ENCODE measurements around the gene ZSCAN1. TPM values are rescaled to one million over a fixed set of nuclear protein-coding genes. Genes with fewer than 3 reads are reported as not detected.

Gene ZSCAN1
- total RNA-seq, 2 experiments from 2014 or later, result not detected

GRCh38 chr19:58045411-58046050 is 11.7 kb downstream of the ZSCAN1 start:
- Mint-ChIP-seq H3K4me1 (no peaks in the 10 kb centered on the region), H3K4me3 (no peak overlapping the region), H3K36me3 (ENCODE audit: low read depth) (peaks cover 4% of the 10 kb centered on the region), H3K9me3 (peaks cover 50% of the 10 kb centered on the region), H3K27me3 (no peaks in the 10 kb centered on the region), H3K27ac (no peak overlapping the region)
- DNase-seq, result no peak
- ChIA-PET POLR2A (no interaction called here), CTCF (no interaction called here)

- H3K27ac Mint-ChIP-seq, result no peak overlapping the region
- POLR2A ChIA-PET, result no interaction called here
- H3K4me1 Mint-ChIP-seq, result no peaks in the 10 kb centered on the region
- no peak for DNase-seq
- CTCF ChIA-PET, result no interaction called here
- no peak overlapping the region for H3K4me3 Mint-ChIP-seq
- peaks cover 51% of the 10 kb centered on the region for H3K9me3 Mint-ChIP-seq
- H3K36me3 Mint-ChIP-seq (ENCODE audit: low read depth), result peaks cover 10% of the 10 kb centered on the region
- no peaks in the 10 kb centered on the region for H3K27me3 Mint-ChIP-seq
Measured at GRCh38 chr19:58046856-58047255, 13.0 kb downstream of the ZSCAN1 start.

- CTCF ChIA-PET, result no interaction called here
- no peak for DNase-seq
- Mint-ChIP-seq H3K4me1 (no peaks in the 10 kb centered on the region), H3K27ac (no peak overlapping the region), H3K4me3 (no peak overlapping the region), H3K9me3 (peaks cover 53% of the 10 kb centered on the region), H3K27me3 (no peaks in the 10 kb centered on the region), H3K36me3 (ENCODE audit: low read depth) (peaks cover 10% of the 10 kb centered on the region)
- POLR2A ChIA-PET, result no interaction called here
Measured at GRCh38 chr19:58047672-58048071, 13.8 kb downstream of the ZSCAN1 start.

- ChIA-PET POLR2A (no interaction called here), CTCF (no interaction called here)
- Mint-ChIP-seq H3K4me1 (no peaks in the 10 kb centered on the region), H3K27ac (no peak overlapping the region), H3K27me3 (no peaks in the 10 kb centered on the region), H3K9me3 (peaks cover 53% of the 10 kb centered on the region), H3K4me3 (no peak overlapping the region), H3K36me3 (ENCODE audit: low read depth) (peaks cover 15% of the 10 kb centered on the region)
- DNase-seq, result no peak
Measured at GRCh38 chr19:58052256-58052655, 18.4 kb downstream of the ZSCAN1 start.

- ChIA-PET CTCF (no interaction called here), POLR2A (no interaction called here)
- H3K4me1 Mint-ChIP-seq, result no peaks in the 10 kb centered on the region
- peaks cover 15% of the 10 kb centered on the region for H3K36me3 Mint-ChIP-seq (ENCODE audit: low read depth)
- H3K9me3 Mint-ChIP-seq, result peaks cover 51% of the 10 kb centered on the region
- no peak for DNase-seq
- no peak overlapping the region for H3K27ac Mint-ChIP-seq
- H3K4me3 Mint-ChIP-seq, result no peak overlapping the region
- no peaks in the 10 kb centered on the region for H3K27me3 Mint-ChIP-seq
Measured at GRCh38 chr19:58053480-58054156, 19.8 kb downstream of the ZSCAN1 start.

DNA sequence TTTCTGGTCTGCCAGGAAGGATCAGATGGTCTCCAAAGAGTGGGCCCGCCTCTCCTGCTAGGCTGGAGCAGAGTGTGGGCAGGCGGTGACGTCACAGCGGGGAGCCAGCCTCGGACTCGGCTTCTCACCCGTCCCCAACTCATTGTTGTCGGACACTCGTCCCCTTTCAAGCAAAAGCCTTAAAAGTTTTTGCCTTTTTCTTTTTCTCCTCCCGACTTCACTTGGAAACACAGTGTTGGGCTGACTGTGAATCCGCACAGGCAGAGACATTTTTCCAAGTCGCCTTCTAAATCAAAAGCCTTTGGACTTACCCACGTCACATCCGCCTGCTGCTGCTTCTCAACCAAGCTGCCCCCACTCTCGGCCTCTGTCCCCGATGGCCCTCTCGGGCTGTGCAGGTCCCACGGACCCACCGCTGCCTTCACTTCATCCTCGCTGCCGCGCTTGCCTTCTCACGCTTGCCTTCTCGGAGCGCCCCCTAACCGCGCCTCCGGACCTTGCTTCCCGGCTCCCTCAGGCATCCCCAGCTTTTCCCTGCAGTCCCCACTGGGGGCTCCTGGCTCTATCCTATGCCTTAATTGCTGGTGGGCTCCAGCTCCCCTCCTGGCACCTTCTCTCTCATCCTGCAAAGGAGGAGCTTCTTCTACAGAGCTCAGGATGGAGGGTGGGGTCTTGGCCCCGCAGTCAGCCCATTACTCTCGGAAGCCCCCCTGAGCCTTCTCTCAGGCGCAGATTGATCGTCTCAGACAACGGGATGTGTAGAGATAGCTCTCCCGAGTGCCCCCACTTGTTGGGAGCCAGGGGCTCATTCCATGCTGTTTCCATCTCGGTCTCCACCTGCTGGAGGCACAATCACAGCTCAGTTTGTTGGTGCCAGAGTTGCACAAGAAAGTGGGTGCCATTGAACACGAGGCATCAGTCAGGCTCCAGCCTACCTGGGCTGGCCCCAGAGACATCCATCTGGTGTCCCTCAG is 21.4 kb downstream of the ZSCAN1 start:
- CTCF ChIA-PET, result no interaction called here
- Mint-ChIP-seq H3K4me3 (no peak overlapping the region), H3K27ac (no peak overlapping the region), H3K9me3 (peaks cover 46% of the 10 kb centered on the region), H3K27me3 (no peaks in the 10 kb centered on the region), H3K36me3 (ENCODE audit: low read depth) (peaks cover 16% of the 10 kb centered on the region), H3K4me1 (peaks cover 2% of the 10 kb centered on the region)
- POLR2A ChIA-PET, result no interaction called here
- DNase-seq, result no peak

DNA sequence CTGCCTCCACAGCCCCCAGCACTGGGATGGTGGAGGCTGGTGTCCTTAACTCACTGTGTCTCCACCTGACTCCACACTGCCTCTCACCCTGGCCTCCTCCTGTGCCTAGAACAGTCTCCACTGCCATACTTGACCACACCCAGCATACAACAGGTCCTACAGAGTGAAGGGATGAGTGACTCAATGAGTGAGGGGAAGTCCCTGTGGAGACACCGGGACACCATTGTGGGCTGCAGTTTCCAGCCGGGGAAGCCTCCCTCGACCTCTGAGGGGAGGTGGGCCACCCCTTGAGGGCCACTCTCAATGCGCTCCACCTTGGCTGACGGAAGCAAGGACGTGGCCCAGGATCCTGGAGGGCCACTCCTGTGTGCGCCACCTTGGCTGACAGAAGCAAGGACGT is 22.4 kb downstream of the ZSCAN1 start:
- Mint-ChIP-seq H3K27me3 (no peaks in the 10 kb centered on the region), H3K4me1 (peaks cover 2% of the 10 kb centered on the region), H3K27ac (no peak overlapping the region), H3K4me3 (no peak overlapping the region), H3K36me3 (ENCODE audit: low read depth) (peaks cover 12% of the 10 kb centered on the region), H3K9me3 (peaks cover 46% of the 10 kb centered on the region)
- POLR2A ChIA-PET, result no interaction called here
- no peak for DNase-seq
- CTCF ChIA-PET, result no interaction called here

- CTCF ChIA-PET, result interaction anchor here (1.0 kb wide), 1 partner anchor 33 kb away, joined by 3 read pairs; no protein-coding TSS in a partner anchor
- H3K4me3 Mint-ChIP-seq, result no peak overlapping the region
- peaks cover 42% of the 10 kb centered on the region for H3K9me3 Mint-ChIP-seq
- no peaks in the 10 kb centered on the region for H3K27me3 Mint-ChIP-seq
- peaks cover 13% of the 10 kb centered on the region for H3K36me3 Mint-ChIP-seq (ENCODE audit: low read depth)
- DNase-seq, result no peak
- H3K27ac Mint-ChIP-seq, result no peak overlapping the region
- POLR2A ChIA-PET, result no interaction called here
- H3K4me1 Mint-ChIP-seq, result peaks cover 2% of the 10 kb centered on the region
Measured at GRCh38 chr19:58056861-58057260, 23.0 kb downstream of the ZSCAN1 start.

- Mint-ChIP-seq H3K36me3 (ENCODE audit: low read depth) (peaks cover 13% of the 10 kb centered on the region), H3K9me3 (peaks cover 48% of the 10 kb centered on the region), H3K27ac (no peak overlapping the region), H3K27me3 (no peaks in the 10 kb centered on the region), H3K4me3 (no peak overlapping the region), H3K4me1 (peaks cover 2% of the 10 kb centered on the region)
- DNase-seq, result no peak
- ChIA-PET POLR2A (interaction anchor here (1.0 kb wide), 1 partner anchor 125 kb away, joined by 3 read pairs; no protein-coding TSS in a partner anchor), CTCF (interaction anchor here (0.7 kb wide), 1 partner anchor 277 kb away, joined by 3 read pairs; no protein-coding TSS in a partner anchor)
Measured at GRCh38 chr19:58058467-58058866, 24.6 kb downstream of the ZSCAN1 start.

GRCh38 chr19:58059003-58059670 is 25.3 kb downstream of the ZSCAN1 start, which contains the start of gene ZNF135:
TSS of gene ZNF135 (plus strand) at chr19:58059282. CDS start at chr19:58060003, 721 bp downstream.
- ChIA-PET CTCF (interaction anchor here (0.7 kb wide), 1 partner anchor 276 kb away, joined by 3 read pairs; no protein-coding TSS in a partner anchor), POLR2A (interaction anchor here (1.0 kb wide), 1 partner anchor 125 kb away, joined by 3 read pairs; no protein-coding TSS in a partner anchor)
- H3K36me3 Mint-ChIP-seq (ENCODE audit: low read depth), result peaks cover 13% of the 10 kb centered on the region
- peaks cover 52% of the 10 kb centered on the region for H3K9me3 Mint-ChIP-seq
- peak within 1 kb of the TSS; percentile 17 for H3K4me3 Mint-ChIP-seq
- H3K4me1 Mint-ChIP-seq, result peaks cover 2% of the 10 kb centered on the region
- peak within 1 kb of the TSS; percentile 48 for H3K27ac Mint-ChIP-seq
- no peaks in the 10 kb centered on the region for H3K27me3 Mint-ChIP-seq
- DNase-seq, result no peak

- Mint-ChIP-seq H3K9me3 (peaks cover 48% of the 10 kb centered on the region), H3K36me3 (ENCODE audit: low read depth) (peaks cover 13% of the 10 kb centered on the region)
- POLR2A ChIA-PET, result no interaction called here
Measured at GRCh38 chr19:58059671-58060078, 25.9 kb downstream of the ZSCAN1 start.

DNA sequence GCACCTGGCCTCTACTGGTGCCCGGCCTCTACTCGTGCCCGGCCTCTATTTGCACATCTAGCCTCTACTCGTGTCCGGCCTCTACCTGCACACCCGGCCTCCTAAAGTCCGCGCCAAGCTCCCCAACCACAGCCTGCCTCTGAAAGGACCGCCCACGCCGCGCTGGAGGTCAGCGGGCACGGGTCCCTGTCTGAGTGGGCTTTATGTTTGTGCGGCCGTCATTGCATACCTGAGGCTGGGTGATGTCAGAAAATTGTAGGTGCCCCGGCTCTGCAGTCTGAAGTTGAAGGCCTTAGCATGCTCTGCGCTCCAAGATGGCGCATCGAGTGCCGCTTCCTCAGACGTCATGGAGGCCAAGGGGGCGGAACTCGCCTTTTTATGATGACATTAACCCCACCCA is 26.4 kb downstream of the ZSCAN1 start:
- Mint-ChIP-seq H3K9me3 (peaks cover 44% of the 10 kb centered on the region), H3K27me3 (no peaks in the 10 kb centered on the region), H3K36me3 (ENCODE audit: low read depth) (peaks cover 12% of the 10 kb centered on the region), H3K4me3 (no peak overlapping the region), H3K27ac (no peak overlapping the region), H3K4me1 (peaks cover 2% of the 10 kb centered on the region)
- DNase-seq, result no peak
- CTCF ChIA-PET, result no interaction called here
- POLR2A ChIA-PET, result no interaction called here

More at GRCh38 chr19:58059671-58060078, 25.9 kb downstream of the ZSCAN1 start:
- no peaks in the 10 kb centered on the region for H3K27me3 Mint-ChIP-seq
- H3K27ac Mint-ChIP-seq, result no peak overlapping the region
- CTCF ChIA-PET, result no interaction called here
- no peak overlapping the region for H3K4me3 Mint-ChIP-seq
- peaks cover 2% of the 10 kb centered on the region for H3K4me1 Mint-ChIP-seq
- no peak for DNase-seq
